GM12891 (cell line): ENCODE data around the gene IL1RAPL1.
A peak's percentile ranks its signal among the peaks of the same experiment; 100 is the strongest.

Experiments used
- DNase-seq: peaks from one replicate; pipeline ENCODE4 v3.0.0; 2011; ENCODE audit warnings: low spot score; ENCODE audit not compliant: insufficient read length
- FAIRE-seq: peaks from 2 replicates; lab custom pipeline; 2011; peaks lifted over from hg19 to GRCh38; lab: Jason Lieb, UNC
- PAX5 ChIP-seq: IDR thresholded peaks from 2 replicates; pipeline ENCODE4 v1.6.1; 2011; ENCODE audit warnings: low read length, moderate library complexity, mild to moderate bottlenecking; ENCODE audit not compliant: insufficient read depth, severe bottlenecking
- POLR2A ChIP-seq: IDR thresholded peaks from 2 replicates; pipeline ENCODE4 v1.6.1; 2011; ENCODE audit warnings: low read depth, low read length, control low read depth
- POLR2AphosphoS5 ChIP-seq: IDR thresholded peaks from 2 replicates; pipeline ENCODE4 v1.6.1; 2011; ENCODE audit warnings: low read depth, low read length, control low read depth
- POU2F2 ChIP-seq: IDR thresholded peaks from 2 replicates; pipeline ENCODE4 v1.6.1; 2011; ENCODE audit warnings: low read depth, mild to moderate bottlenecking, control low read depth, low read length, moderate library complexity
- SPI1 ChIP-seq: IDR thresholded peaks from 2 replicates; pipeline ENCODE4 v1.6.1; 2011; ENCODE audit warnings: low read depth, low read length, control low read depth
- TAF1 ChIP-seq: IDR thresholded peaks from 2 replicates; pipeline ENCODE4 v1.6.1; 2011; ENCODE audit warnings: low read depth, low read length, control low read depth

IL1RAPL1 gene

GRCh38 chrX:29487214-29487613 is 900.0 kb downstream of the IL1RAPL1 start:
- FAIRE-seq (peak; percentile 40), DNase-seq (no peak)
- TF ChIP-seq TAF1: no peak
- no peak for TF ChIP-seq POLR2A
- no peak for TF ChIP-seq SPI1
- no peak for TF ChIP-seq POLR2AphosphoS5
- TF ChIP-seq PAX5: no peak
- no peak for TF ChIP-seq POU2F2

- TF ChIP-seq TAF1 (no peak), PAX5 (no peak), POLR2AphosphoS5 (no peak), POLR2A (no peak), POU2F2 (no peak), SPI1 (no peak)
- DNase-seq: no peak
- no peak for FAIRE-seq
Measured at GRCh38 chrX:29487714-29488113, 900.5 kb downstream of the IL1RAPL1 start.

- no peak for DNase-seq
- peak; percentile 91 for FAIRE-seq
- TF ChIP-seq PAX5 (no peak), POLR2A (no peak), SPI1 (peak; percentile 47), TAF1 (no peak), POLR2AphosphoS5 (no peak), POU2F2 (no peak)
Measured at GRCh38 chrX:29488919-29489318, 901.7 kb downstream of the IL1RAPL1 start.

- DNase-seq (no peak), FAIRE-seq (no peak)
- TF ChIP-seq TAF1 (no peak), SPI1 (no peak), POU2F2 (no peak), POLR2A (no peak), PAX5 (no peak), POLR2AphosphoS5 (no peak)
Measured at GRCh38 chrX:29490606-29491005, 903.4 kb downstream of the IL1RAPL1 start.

- FAIRE-seq: no peak
- TF ChIP-seq SPI1: no peak
- no peak for TF ChIP-seq TAF1
- TF ChIP-seq POLR2AphosphoS5: no peak
- TF ChIP-seq POU2F2: no peak
- no peak for TF ChIP-seq PAX5
- TF ChIP-seq POLR2A: no peak
Measured at GRCh38 chrX:29491659-29492058, 904.4 kb downstream of the IL1RAPL1 start.

GRCh38 chrX:29496636-29497180 is 909.5 kb downstream of the IL1RAPL1 start:
- DNase-seq (no peak), FAIRE-seq (no peak)
- TF ChIP-seq PAX5: no peak
- no peak for TF ChIP-seq POLR2AphosphoS5
- no peak for TF ChIP-seq SPI1
- TF ChIP-seq POU2F2: no peak
- no peak for TF ChIP-seq TAF1
- TF ChIP-seq POLR2A: no peak

More at GRCh38 chrX:29491659-29492058, 904.4 kb downstream of the IL1RAPL1 start:
- no peak for DNase-seq

GRCh38 chrX:29506729-29507128 is 919.5 kb downstream of the IL1RAPL1 start:
- FAIRE-seq (peak; percentile 77), DNase-seq (no peak)
- no peak for TF ChIP-seq POLR2A
- TF ChIP-seq SPI1: no peak
- no peak for TF ChIP-seq POLR2AphosphoS5
- TF ChIP-seq PAX5: no peak
- TF ChIP-seq POU2F2: no peak
- no peak for TF ChIP-seq TAF1

- DNase-seq: no peak
- no peak for FAIRE-seq
Measured at GRCh38 chrX:29518100-29518499, 930.9 kb downstream of the IL1RAPL1 start.

GRCh38 chrX:29528281-29528680 is 941.0 kb downstream of the IL1RAPL1 start:
- TF ChIP-seq POLR2AphosphoS5 (no peak), POU2F2 (no peak), SPI1 (no peak), TAF1 (no peak), POLR2A (no peak), PAX5 (no peak)
- DNase-seq (no peak), FAIRE-seq (peak; percentile 77)

More at GRCh38 chrX:29518100-29518499, 930.9 kb downstream of the IL1RAPL1 start:
- no peak for TF ChIP-seq SPI1
- no peak for TF ChIP-seq POU2F2
- no peak for TF ChIP-seq TAF1
- no peak for TF ChIP-seq POLR2A
- no peak for TF ChIP-seq PAX5
- no peak for TF ChIP-seq POLR2AphosphoS5

GRCh38 chrX:29530501-29530900 is 943.3 kb downstream of the IL1RAPL1 start:
- DNase-seq: no peak
- TF ChIP-seq POLR2A (no peak), SPI1 (no peak), POLR2AphosphoS5 (no peak), POU2F2 (no peak), TAF1 (no peak), PAX5 (no peak)
- peak; percentile 81 for FAIRE-seq
